GM19468 (cell line): ENCODE measurements around the gene MXRA7.
"Not testable (repeated sequence)": the region's sequence is repeated elsewhere in the genome, so short reads cannot be mapped to it uniquely, and the experiment has no call there.

Experiments used
- ATAC-seq: cut with Tn5 transposase; IDR thresholded peaks from one replicate; pipeline ENCODE4 v1.9.1; 2021; ENCODE audit warnings: mild to moderate bottlenecking, moderate library complexity, moderate number of reproducible peaks; ENCODE audit not compliant: unreplicated experiment; ENCODE audit errors: extremely low read depth

Gene MXRA7

GRCh38 chr17:76710863-76711611, at the start of gene MXRA7:
Gene MXRA7, minus strand, starts transcription at chr17:76710965. Its CDS starts 19 bp downstream, at chr17:76710946.
- ATAC-seq = no peak

GRCh38 chr17:76758570-76758969, 47.8 kb upstream of the MXRA7 start:
- no peak for ATAC-seq

GRCh38 chr17:76757256-76757655, 46.5 kb upstream of the MXRA7 start:
- ATAC-seq = no peak

- no peak for ATAC-seq
Observed at GRCh38 chr17:76755285-76755684, 44.5 kb upstream of the MXRA7 start.

GRCh38 chr17:76753061-76753961, 42.5 kb upstream of the MXRA7 start:
- ATAC-seq = no peak

- ATAC-seq = no peak
Observed at GRCh38 chr17:76752006-76752405, 41.2 kb upstream of the MXRA7 start.

GRCh38 chr17:76751416-76751993, 40.7 kb upstream of the MXRA7 start:
- ATAC-seq = no peak

GRCh38 chr17:76748657-76749056, 37.9 kb upstream of the MXRA7 start:
- no peak for ATAC-seq

- ATAC-seq = no peak
Observed at GRCh38 chr17:76747716-76748363, 37.1 kb upstream of the MXRA7 start.

GRCh38 chr17:76745785-76746184, 35.0 kb upstream of the MXRA7 start:
- ATAC-seq = not testable (repeated sequence)

- ATAC-seq = no peak
Observed at GRCh38 chr17:76744747-76745146, 34.0 kb upstream of the MXRA7 start.

- ATAC-seq = no peak
Observed at GRCh38 chr17:76742958-76743357, 32.2 kb upstream of the MXRA7 start.

- ATAC-seq = no peak
Observed at GRCh38 chr17:76740329-76741118, 29.8 kb upstream of the MXRA7 start.

- not testable (repeated sequence) for ATAC-seq
Observed at GRCh38 chr17:76739568-76740115, 28.9 kb upstream of the MXRA7 start.

- ATAC-seq = no peak
Observed at GRCh38 chr17:76738468-76738850, 27.7 kb upstream of the MXRA7 start.

GRCh38 chr17:76737676-76738467, 27.1 kb upstream of the MXRA7 start, which contains the start of gene MFSD11:
Gene MFSD11, plus strand, starts transcription at chr17:76738119. Its CDS starts 234 bp downstream, at chr17:76738353.
- peak; percentile 35 for ATAC-seq

- ATAC-seq = peak; percentile 62
Observed at GRCh38 chr17:76737082-76737675, 26.4 kb upstream of the MXRA7 start, which contains the start of gene SRSF2. Gene SRSF2, minus strand, starts transcription at chr17:76737331. Its CDS starts 171 bp downstream, at chr17:76737160.
